ENCODE measurements around the gene CYP2W1.

- TF ChIP-seq EP300 (IDR thresholded peaks at IDR 0.05; ENCODE audit: low read depth): no peak
- TF ChIP-seq, protein P1, sequence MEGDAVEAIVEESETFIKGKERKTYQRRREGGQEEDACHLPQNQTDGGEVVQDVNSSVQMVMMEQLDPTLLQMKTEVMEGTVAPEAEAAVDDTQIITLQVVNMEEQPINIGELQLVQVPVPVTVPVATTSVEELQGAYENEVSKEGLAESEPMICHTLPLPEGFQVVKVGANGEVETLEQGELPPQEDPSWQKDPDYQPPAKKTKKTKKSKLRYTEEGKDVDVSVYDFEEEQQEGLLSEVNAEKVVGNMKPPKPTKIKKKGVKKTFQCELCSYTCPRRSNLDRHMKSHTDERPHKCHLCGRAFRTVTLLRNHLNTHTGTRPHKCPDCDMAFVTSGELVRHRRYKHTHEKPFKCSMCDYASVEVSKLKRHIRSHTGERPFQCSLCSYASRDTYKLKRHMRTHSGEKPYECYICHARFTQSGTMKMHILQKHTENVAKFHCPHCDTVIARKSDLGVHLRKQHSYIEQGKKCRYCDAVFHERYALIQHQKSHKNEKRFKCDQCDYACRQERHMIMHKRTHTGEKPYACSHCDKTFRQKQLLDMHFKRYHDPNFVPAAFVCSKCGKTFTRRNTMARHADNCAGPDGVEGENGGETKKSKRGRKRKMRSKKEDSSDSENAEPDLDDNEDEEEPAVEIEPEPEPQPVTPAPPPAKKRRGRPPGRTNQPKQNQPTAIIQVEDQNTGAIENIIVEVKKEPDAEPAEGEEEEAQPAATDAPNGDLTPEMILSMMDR (IDR thresholded peaks at IDR 0.05): no peak
- no peak for TF ChIP-seq POLR2A (IDR thresholded peaks at IDR 0.05)
Measured at GRCh38 chr7:988963-989529, 6.1 kb downstream of the CYP2W1 start.

Data from transverse colon (tissue), 3 donors.